Peyer's patch (tissue), 4 donors: ENCODE data around the gene MCEE. TPM values are rescaled to one million over a fixed set of nuclear protein-coding genes. Genes with fewer than 3 reads are reported as not detected.

Experiments
- DNase-seq, 3 donors: peaks; one replicate each; pipeline ENCODE4 v3.0.0-alpha.2; 2017 to 2019
- H3K27ac ChIP-seq, 4 donors: fragments of 200-600 bp; sonication (generic); one replicate each; pipeline ENCODE4 v1.5.1; 2016 to 2019
- H3K27me3 ChIP-seq, 2 donors: fragments of 200-600 bp; sonication (generic); one replicate each; pipeline ENCODE4 v1.5.1; 2019
- H3K36me3 ChIP-seq, 3 donors: fragments of 200-600 bp; sonication (generic); one replicate each; pipeline ENCODE4 v1.5.1; 2016 to 2019
- H3K4me1 ChIP-seq, 4 donors: fragments of 200-600 bp; sonication (generic); one replicate each; pipeline ENCODE4 v1.5.1; 2016 to 2019
- H3K4me3 ChIP-seq, 4 donors: fragments of 200-600 bp; sonication (generic); 1 replicate in 3 of 4; 2 replicates in 1 of 4; pipeline ENCODE4 v1.5.1; 2016 to 2019; ENCODE audit warnings: mild to moderate bottlenecking in 1 of 4
- H3K9me3 ChIP-seq, 4 donors: fragments of 200-600 bp; sonication (generic); one replicate each; pipeline ENCODE4 v1.5.1; 2016 to 2019; ENCODE audit warnings: mild to moderate bottlenecking in 1 of 4
- CTCF ChIP-seq, 6 experiments: fragments of 450-650 bp in 4 of 6; fragments of 200-600 bp in 2 of 6; sonication (generic) in 1 of 6; IDR thresholded peaks; one replicate each; pipeline ENCODE4 v1.5.1; 2017 to 2019; ENCODE audit warnings: antibody characterized with exemption in 6 of 6, mild to moderate bottlenecking in 3 of 6, moderate library complexity in 1 of 6
- POLR2A ChIP-seq, 2 donors: fragments of 450-650 bp; IDR thresholded peaks; one replicate each; pipeline ENCODE4 v1.5.1; 2017; ENCODE audit warnings: antibody characterized with exemption in 2 of 2, mild to moderate bottlenecking in 2 of 2, moderate library complexity in 2 of 2
- total RNA-seq, 4 donors: library from RNA; depleted of rRNA; stranded (reverse); fragments of >200 nt; gene quantifications; one replicate each; pipeline ENCODE4 v1.1.0, GENCODE V29; 2016

Gene MCEE
- total RNA-seq, 4 donors from 2014 or later: 14.0 to 31.5 (median 22.1) TPM

DNA sequence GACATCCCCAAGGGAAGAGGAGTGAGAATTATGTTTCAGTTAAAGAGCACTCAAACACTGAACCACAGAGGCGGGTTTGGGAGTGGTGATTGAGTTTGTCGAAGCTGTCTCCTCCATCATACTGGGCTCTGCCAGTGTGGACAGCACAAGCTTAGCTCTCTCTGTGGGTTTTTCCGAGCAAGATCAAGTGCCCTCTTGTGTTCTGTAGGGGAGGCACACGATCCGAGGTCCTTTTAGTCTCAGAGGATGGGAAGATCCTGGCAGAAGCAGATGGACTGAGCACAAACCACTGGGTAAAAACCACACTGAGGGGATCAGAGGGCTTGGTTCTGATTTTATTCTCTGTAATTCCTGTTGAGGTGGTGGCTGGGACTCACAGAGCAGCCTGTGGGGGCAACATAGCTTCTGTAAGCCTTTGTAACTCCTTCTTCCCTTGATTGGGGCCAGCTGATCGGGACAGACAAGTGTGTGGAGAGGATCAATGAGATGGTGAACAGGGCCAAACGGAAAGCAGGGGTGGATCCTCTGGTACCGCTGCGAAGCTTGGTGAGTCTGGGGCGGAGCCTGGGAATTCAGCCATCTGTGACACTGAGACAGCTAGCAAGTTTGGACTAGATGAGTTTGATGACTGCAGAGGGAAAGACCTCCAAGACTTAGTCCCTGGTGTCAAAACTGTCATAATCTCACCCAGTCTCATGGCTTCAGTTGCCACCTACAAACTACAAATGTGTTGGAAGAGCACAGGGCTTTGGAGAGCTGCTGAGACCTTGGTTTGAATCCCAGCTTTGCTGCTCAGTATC lies 59.5 kb downstream of the MCEE start:
- Histone ChIP-seq H3K4me1 (peaks cover 0 to 19% (median 16%) of the 10 kb centered on the region in 4 donors), H3K9me3 (no peaks in the 10 kb centered on the region), H3K27ac (peak overlapping the region in 2 of 4 donors; percentile 54 to 74), H3K27me3 (no peaks in the 10 kb centered on the region), H3K4me3 (no peak overlapping the region), H3K36me3 (peaks cover 0 to 28% (median 2%) of the 10 kb centered on the region in 3 donors)
- peak in 2 of 3 donors; percentile 42 to 71 for DNase-seq
- TF ChIP-seq CTCF (IDR thresholded peaks at IDR 0.05) (peak in 1 of 6 experiments; percentile 14), POLR2A (IDR thresholded peaks at IDR 0.05) (no peak)

DNA sequence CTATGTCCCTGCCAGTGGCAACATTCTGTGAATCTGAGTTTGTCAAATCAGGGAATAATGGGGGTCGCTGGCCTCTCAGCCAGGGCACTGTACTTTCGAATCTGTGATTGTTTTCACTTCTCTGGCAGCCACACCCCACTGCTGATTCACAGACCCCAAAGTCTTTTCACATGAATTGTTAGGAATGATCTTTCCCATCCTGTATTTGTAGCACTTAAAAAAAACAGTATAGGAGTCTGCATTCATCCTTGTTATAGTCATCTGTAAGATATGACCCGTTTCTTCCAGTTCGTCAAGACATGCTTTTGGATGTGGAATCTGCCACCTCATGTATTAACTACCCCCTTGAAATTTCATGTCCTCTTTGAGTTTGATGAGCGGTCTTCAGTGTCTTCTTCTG lies 60.7 kb downstream of the MCEE start:
- H3K4me3 ChIP-seq: peak overlapping the region; percentile 67 to 83 (median 80)
- TF ChIP-seq CTCF (IDR thresholded peaks at IDR 0.05) (no peak), POLR2A (IDR thresholded peaks at IDR 0.05) (no peak)
- DNase-seq: no peak
- no peaks in the 10 kb centered on the region for H3K9me3 ChIP-seq
- no peaks in the 10 kb centered on the region for H3K27me3 ChIP-seq
- H3K27ac ChIP-seq: peak overlapping the region in 2 of 4 donors; percentile 92
- H3K36me3 ChIP-seq: peaks cover 0 to 19% (median 2%) of the 10 kb centered on the region in 3 donors
- H3K4me1 ChIP-seq: peaks cover 0 to 21% (median 17%) of the 10 kb centered on the region in 4 donors

DNA sequence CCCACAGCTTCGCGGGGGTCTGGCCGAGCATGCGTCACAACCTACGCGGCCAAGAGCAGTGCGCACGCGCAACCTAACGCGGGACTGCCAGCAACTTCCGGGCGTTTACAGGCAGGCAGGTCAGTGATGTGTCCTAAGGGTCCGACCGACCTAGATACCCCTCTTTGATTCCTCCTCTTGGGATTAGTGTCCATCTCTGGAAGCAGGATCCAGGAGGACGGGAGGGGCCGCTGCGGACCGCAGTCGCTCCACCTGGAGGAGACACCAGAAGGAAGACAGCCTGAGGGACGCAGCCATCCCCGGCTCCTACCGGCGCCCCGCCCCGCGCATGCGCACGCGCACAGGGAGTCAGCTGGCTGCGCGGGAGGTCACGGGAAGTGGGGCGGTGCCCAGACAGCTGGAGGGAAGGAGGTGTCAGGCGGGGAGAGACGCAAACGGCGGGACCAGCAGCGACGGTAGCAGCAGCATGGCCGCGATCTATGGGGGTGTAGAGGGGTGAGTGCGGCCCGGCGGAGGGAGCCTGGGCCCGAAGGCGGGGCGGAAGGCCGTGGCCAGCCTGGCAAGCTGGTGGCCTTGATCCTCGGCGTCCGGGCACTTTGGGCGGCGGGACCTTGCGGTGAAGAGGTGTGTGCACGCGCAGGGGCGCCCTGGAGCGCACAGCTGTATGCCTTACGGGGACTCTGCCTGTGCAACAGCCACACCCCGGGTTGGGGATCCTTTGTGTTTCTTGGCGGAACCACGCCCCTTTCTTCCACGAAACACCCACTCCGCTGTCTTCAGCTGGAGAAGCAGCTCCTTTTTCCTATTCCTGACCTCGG lies 61.6 kb downstream of the MCEE start, which contains the start of gene NAGK:
TSS of gene NAGK (plus strand) at position 431 of the 818 bp plus-strand sequence. CDS start at position 467, 36 bp downstream.
- DNase-seq: peak; percentile 94 to 98 (median 98)
- peak within 1 kb of the TSS; percentile 67 to 83 (median 80) for H3K4me3 ChIP-seq
- H3K27me3 ChIP-seq: no peaks in the 10 kb centered on the region
- H3K4me1 ChIP-seq: peaks cover 0 to 27% (median 18%) of the 10 kb centered on the region in 4 donors
- TF ChIP-seq CTCF (IDR thresholded peaks at IDR 0.05): peak in 1 of 6 experiments; percentile 9
- peak; percentile 100 for TF ChIP-seq POLR2A (IDR thresholded peaks at IDR 0.05)
- peaks cover 0 to 10% (median 2%) of the 10 kb centered on the region in 3 donors for H3K36me3 ChIP-seq
- peak within 1 kb of the TSS; percentile 92 to 98 (median 94) for H3K27ac ChIP-seq
- H3K9me3 ChIP-seq: no peaks in the 10 kb centered on the region

- peak overlapping the region; percentile 92 to 98 (median 94) for H3K27ac ChIP-seq
- H3K4me1 ChIP-seq: peaks cover 0 to 23% (median 17%) of the 10 kb centered on the region in 4 donors
- no peak for TF ChIP-seq CTCF (IDR thresholded peaks at IDR 0.05)
- TF ChIP-seq POLR2A (IDR thresholded peaks at IDR 0.05): no peak
- peak in 1 of 3 donors; percentile 54 for DNase-seq
- H3K4me3 ChIP-seq: peak overlapping the region; percentile 67 to 83 (median 80)
- no peaks in the 10 kb centered on the region for H3K27me3 ChIP-seq
- H3K36me3 ChIP-seq: peaks cover 0 to 4% (median under 1%) of the 10 kb centered on the region in 3 donors
- H3K9me3 ChIP-seq: no peaks in the 10 kb centered on the region
These were observed 62.3 kb downstream of the MCEE start for GRCh38 chr2:71067567-71068217.

- no peak overlapping the region for H3K27ac ChIP-seq
- H3K9me3 ChIP-seq: no peaks in the 10 kb centered on the region
- no peak overlapping the region for H3K4me3 ChIP-seq
- DNase-seq: no peak
- H3K27me3 ChIP-seq: no peaks in the 10 kb centered on the region
- H3K36me3 ChIP-seq: no peaks in the 10 kb centered on the region
- H3K4me1 ChIP-seq: peaks cover 0 to 18% (median 16%) of the 10 kb centered on the region in 4 donors
- TF ChIP-seq POLR2A (IDR thresholded peaks at IDR 0.05): no peak
- no peak for TF ChIP-seq CTCF (IDR thresholded peaks at IDR 0.05)
These were observed 63.2 kb downstream of the MCEE start for GRCh38 chr2:71066856-71067255.
